Left colon (tissue), 2 donors: Measurements from ENCODE around the gene ZFP91. TPM values are rescaled to one million over a fixed set of nuclear protein-coding genes. Genes with fewer than 3 reads are reported as not detected.
"Not testable (repeated sequence)": the region's sequence is repeated elsewhere in the genome, so short reads cannot be mapped to it uniquely, and the experiment has no call there.

Experiments
- ATAC-seq: fragments of 200-7000 bp; cut with Tn5 transposase; one replicate; pipeline ENCODE4 v1.9.1; 2020; ENCODE audit warnings: mild to moderate bottlenecking, moderate library complexity
- DNase-seq, 2 donors: peaks; one replicate each; pipeline ENCODE4 v3.0.0-alpha.2; 2020
- intact Hi-C, 2 donors: fragments of 100-400 bp; cut with DNase I in 1 of 2; cut with micrococcal nuclease in 1 of 2; formaldehyde crosslinking; loops; one replicate each; pipeline versions ENCODE4 v1.11.2 to v1.14.0; 2022; cut with DNase I, micrococcal nuclease
- long read RNA-seq: library from polyadenylated mRNA; unstranded; transcript quantifications from one replicate; pipeline ENCODE4 v2.0.0, GENCODE V29; 2021
- total RNA-seq, 2 donors: library from RNA; stranded (reverse); fragmentation: NEBNext Ultra II Directional; extraction: Animal tissue kit (Norgen Biotek cat#: 25700); gene quantifications; one replicate each; pipeline ENCODE4 v1.2.1, GENCODE V29; 2021
- donor health status: DM: no; HTN: no; CAD: no.
- donor health status: DM: yes; HTN: yes; CAD: no.

Gene ZFP91, protein sequence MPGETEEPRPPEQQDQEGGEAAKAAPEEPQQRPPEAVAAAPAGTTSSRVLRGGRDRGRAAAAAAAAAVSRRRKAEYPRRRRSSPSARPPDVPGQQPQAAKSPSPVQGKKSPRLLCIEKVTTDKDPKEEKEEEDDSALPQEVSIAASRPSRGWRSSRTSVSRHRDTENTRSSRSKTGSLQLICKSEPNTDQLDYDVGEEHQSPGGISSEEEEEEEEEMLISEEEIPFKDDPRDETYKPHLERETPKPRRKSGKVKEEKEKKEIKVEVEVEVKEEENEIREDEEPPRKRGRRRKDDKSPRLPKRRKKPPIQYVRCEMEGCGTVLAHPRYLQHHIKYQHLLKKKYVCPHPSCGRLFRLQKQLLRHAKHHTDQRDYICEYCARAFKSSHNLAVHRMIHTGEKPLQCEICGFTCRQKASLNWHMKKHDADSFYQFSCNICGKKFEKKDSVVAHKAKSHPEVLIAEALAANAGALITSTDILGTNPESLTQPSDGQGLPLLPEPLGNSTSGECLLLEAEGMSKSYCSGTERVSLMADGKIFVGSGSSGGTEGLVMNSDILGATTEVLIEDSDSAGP
- 10 to 100 TPM; 73.9 to 77.7 TPM for total RNA-seq
- long read RNA-seq, full-length matches to known transcripts, result 22 of 31 reads
- long read RNA-seq, partial matches to known transcripts, result 7 of 31 reads
- long read RNA-seq, other reads (novel, unspliced or antisense), result 2 of 31 reads

GRCh38 chr11:58578635-58579191 is at the start of gene ZFP91:
Gene ZFP91 (plus strand): TSS chr11:58579063. CDS start chr11:58579282, 219 bp downstream.
- intact Hi-C loops, result no loop called here
- DNase-seq (peak; percentile 98), ATAC-seq (peak; percentile 72)

DNA sequence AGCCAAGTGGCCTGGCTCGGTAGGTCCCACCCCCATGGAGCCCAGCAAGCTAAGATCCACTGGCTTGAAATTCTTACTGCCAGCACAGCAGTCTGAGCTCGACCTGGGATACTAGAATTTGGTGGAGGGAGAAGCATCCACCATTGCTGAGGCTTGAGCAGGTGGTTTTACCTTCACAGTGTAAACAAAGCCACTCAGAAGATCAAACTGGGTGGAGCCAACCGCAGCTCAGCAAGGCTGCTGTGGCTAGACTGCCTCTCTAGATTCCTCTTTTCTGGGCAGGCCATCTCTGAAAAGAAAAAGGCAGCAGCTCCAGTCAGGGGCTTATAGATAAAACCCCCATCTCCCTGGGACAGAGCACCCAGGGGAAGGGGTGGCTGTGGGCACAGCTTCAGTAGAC is 48.6 kb upstream of the ZFP91 start:
- no peak for ATAC-seq
- DNase-seq, result no peak
- intact Hi-C loops, result no loop called here

- DNase-seq (no peak), ATAC-seq (no peak)
- intact Hi-C loops, result no loop called here
Observed at GRCh38 chr11:58531865-58532341, 47.0 kb upstream of the ZFP91 start.

DNA sequence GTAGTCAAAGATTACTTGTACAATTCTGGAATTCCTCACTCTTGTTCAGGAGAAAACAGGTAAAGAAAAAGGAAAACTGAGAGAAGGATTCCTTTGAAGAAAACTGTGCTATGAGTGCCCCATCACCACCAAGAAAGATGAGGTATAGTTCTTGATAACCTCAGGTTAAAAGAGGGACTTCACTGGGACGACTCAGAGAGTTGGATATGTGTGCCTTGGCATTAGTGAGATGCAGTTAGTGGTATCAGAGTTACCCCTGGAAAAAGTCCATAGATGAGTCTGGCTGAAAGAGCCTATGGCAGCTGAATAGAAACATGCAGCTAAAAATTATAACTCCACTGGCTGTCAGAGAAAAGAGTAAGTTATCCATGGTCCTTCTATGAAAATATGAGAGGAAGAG is 32.0 kb upstream of the ZFP91 start:
- no peak for ATAC-seq
- intact Hi-C loops, result no loop called here
- no peak for DNase-seq

- intact Hi-C loops, result no loop called here
- DNase-seq (no peak), ATAC-seq (no peak)
Observed at GRCh38 chr11:58549644-58550043, 29.2 kb upstream of the ZFP91 start.

GRCh38 chr11:58560842-58561241 is 18.0 kb upstream of the ZFP91 start:
- DNase-seq (no peak), ATAC-seq (no peak)
- intact Hi-C loops, result no loop called here

GRCh38 chr11:58561394-58562098 is 17.3 kb upstream of the ZFP91 start:
- peak; percentile 87 for ATAC-seq
- DNase-seq, result no peak
- intact Hi-C loops, result no loop called here

DNA sequence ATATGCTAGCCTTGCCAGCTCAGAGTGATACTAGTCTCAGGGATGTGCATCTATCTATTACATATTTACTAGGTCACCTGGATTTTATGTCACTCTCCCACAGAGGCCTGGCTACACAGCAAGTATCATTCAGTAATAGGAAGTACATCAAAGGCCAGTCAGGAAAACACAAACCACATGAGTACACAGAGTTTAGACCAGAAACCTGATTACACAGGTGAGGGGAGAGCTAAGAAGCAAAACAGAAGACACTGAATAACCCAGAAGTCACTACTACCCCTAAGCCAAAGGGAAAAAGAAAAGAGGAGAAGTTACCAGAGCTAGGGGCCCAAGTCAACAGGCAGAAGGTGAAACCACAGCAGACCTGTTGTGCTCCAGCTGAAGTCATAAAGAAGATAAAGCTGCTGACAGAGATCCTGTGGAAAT is 16.5 kb upstream of the ZFP91 start:
- no peak for DNase-seq
- intact Hi-C loops, result no loop called here

GRCh38 chr11:58564231-58564630 is 14.6 kb upstream of the ZFP91 start:
- intact Hi-C loops, result no loop called here
- DNase-seq (no peak), ATAC-seq (no peak)

More for the DNA sequence above, 16.5 kb upstream of the ZFP91 start:
- ATAC-seq, result peak; percentile 70

DNA sequence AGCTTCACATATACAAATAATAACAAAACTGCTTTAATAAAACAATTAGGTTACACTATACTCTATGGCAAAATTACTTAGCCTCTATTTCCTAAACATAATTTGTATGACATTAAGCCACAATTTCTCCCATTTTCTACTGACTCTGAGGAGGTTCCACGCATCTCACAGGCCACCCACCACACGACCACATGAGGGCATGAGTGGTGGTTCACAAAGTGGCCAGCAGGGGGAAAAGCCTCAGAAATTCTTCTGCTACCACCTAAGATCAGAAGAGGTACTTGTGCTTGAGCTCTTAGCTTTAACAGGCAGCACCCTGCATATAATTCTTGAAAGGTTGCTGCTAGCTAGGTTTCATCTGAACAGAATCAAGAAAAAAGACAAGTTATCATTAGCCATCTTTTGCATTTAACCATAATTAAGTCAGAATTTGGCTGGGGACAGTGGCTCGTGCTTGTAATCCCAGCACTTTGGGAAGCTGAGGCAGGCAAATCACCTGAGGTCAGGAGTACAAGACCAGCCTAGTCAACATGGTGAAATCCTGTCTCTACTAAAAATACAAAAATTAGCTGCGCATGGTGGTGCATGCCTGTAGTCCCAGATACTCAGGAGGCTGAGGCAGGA is 10.9 kb upstream of the ZFP91 start:
- intact Hi-C loops, result no loop called here
- peak; percentile 36 to 77 for DNase-seq
- peak; percentile 80 for ATAC-seq

- DNase-seq, intact Hi-C loops: not testable (repeated sequence)
Observed at GRCh38 chr11:58572906-58573305, 6.0 kb upstream of the ZFP91 start.

GRCh38 chr11:58573451-58574104 is 5.3 kb upstream of the ZFP91 start:
- DNase-seq, result peak in 1 of 2 donors; percentile 42
- intact Hi-C loops, result no loop called here
- ATAC-seq, result no peak

More at GRCh38 chr11:58572906-58573305, 6.0 kb upstream of the ZFP91 start:
- ATAC-seq, result not testable (repeated sequence)

GRCh38 chr11:58574881-58575280 is 4.0 kb upstream of the ZFP91 start:
- no peak for DNase-seq
- no peak for ATAC-seq
- intact Hi-C loops, result no loop called here

- DNase-seq (peak in 1 of 2 donors; percentile 27), ATAC-seq (no peak)
- intact Hi-C loops, result no loop called here
Observed at GRCh38 chr11:58575377-58576020, 3.4 kb upstream of the ZFP91 start, which contains the start of gene LPXN. Gene LPXN (minus strand): TSS chr11:58575856. CDS start chr11:58575772, 84 bp downstream.

GRCh38 chr11:58576887-58577471 is 1.9 kb upstream of the ZFP91 start:
- DNase-seq (no peak), ATAC-seq (no peak)
- intact Hi-C loops, result no loop called here

DNA sequence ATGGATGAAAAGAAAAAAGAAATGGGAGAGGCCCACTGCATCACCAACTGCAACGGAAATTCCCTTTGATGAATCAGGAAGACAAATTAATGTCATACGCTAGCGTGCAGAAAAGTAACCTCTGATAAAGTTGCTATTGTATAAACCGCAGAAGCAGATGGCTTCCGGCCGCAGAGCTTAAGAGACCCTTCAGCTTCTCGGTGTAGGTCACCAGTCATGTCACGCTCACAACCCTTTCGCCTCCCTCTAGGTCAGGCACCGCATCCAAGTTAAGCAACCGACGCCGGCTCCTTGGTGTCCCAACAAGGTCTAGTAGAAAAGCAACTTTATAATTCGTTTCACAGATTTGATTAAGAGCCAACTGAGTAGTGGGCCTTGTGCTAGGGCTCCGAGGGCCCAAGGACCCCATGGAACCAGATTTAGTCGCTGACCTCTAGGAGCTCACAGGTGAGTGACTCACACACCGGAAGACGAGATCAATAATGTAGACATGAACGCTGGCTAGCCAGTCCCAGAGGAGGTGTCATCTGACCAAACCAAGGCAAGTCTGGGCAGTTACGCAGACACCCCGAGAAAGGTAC is 1.2 kb upstream of the ZFP91 start:
- DNase-seq (peak in 1 of 2 donors; percentile 69), ATAC-seq (no peak)
- intact Hi-C loops, result no loop called here

DNA sequence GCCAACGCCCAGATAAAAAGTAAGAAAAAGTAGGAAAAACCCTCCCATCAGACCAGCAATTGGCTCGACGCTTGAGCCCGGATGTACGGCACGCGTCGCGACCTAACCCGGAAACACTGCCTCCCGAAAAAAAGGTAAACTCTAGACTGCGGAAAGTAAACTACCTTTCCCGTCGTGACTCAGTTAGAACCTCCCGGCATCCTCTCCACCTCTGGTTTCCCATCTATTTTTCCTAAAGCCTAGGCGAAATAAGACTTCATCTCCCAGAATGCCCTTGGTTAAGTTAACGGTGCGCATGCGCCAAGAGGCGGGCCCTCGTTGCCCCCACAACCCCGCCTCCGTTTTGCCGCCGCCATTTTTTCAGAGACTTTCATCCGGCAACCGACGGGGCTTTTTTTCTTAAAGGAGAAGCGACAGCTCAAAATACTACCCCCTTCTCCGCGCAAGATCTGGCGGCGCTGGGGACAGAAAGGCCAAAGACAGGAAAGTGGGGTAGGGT is 678 bp upstream of the ZFP91 start:
- DNase-seq (peak; percentile 93 to 95), ATAC-seq (peak; percentile 67)
- intact Hi-C loops, result no loop called here
